Keratinocyte (primary cell): ENCODE results near the gene SDK1.

Source experiments
- CTCF ChIP-seq, 3 experiments: IDR thresholded peaks in 1 of 3; conservative IDR thresholded peaks in 1 of 3; optimal IDR thresholded peaks in 1 of 3; 2 replicates in 2 of 3; 3 replicates in 1 of 3; pipeline versions ENCODE3 to v1.5.1; 2011; ENCODE audit warnings: low read length in 3 of 3, mild to moderate bottlenecking in 3 of 3, moderate library complexity in 2 of 3, control low read depth in 1 of 3, inconsistent platforms in 1 of 3; ENCODE audit not compliant: insufficient read depth in 2 of 3; ENCODE audit errors: extremely low read depth in 1 of 3
- EZH2 ChIP-seq: IDR thresholded peaks from one replicate; pipeline ENCODE4 v1.6.1; 2012; ENCODE audit warnings: inconsistent platforms, mild to moderate bottlenecking, low read length, moderate library complexity

- no peak for TF ChIP-seq CTCF (optimal IDR thresholded peaks at IDR 0.05 in 1 of 3, IDR thresholded peaks at IDR 0.05 in 1 of 3, conservative IDR thresholded peaks at IDR 0.05 in 1 of 3; ENCODE audit: extremely low read depth in 1 of 3, insufficient read depth in 2 of 3, low read length in 3 of 3)
- no peak for TF ChIP-seq EZH2
Observed at GRCh38 chr7:3668743-3669142, 367.7 kb downstream of the SDK1 start.
